CD4-positive, alpha-beta T cell (primary cell): ENCODE measurements around the gene B3GNT2. TPM values are rescaled to one million over a fixed set of nuclear protein-coding genes. Genes with fewer than 3 reads are reported as not detected.
A peak's percentile ranks its signal among the peaks of the same experiment; 100 is the strongest.

Experiments
- ATAC-seq: fragments of 200-7000 bp; cut with Tn5 transposase; one replicate; pipeline ENCODE4 v1.10.0; 2022; ENCODE audit warnings: mild to moderate bottlenecking; ENCODE audit not compliant: poor library complexity
- CTCF ChIA-PET: fragments of 350-600 bp; sonication (Branson Sonifier 250); formaldehyde crosslinking; loops from one replicate; lab custom pipeline; 2021; ENCODE audit warnings: antibody characterized with exemption, inconsistent platforms; lab: Charles Lee
- POLR2A ChIA-PET: fragments of 350-600 bp; sonication (Branson Sonifier 250); formaldehyde crosslinking; loops from one replicate; lab custom pipeline; 2021; ENCODE audit warnings: antibody characterized with exemption, inconsistent platforms; lab: Charles Lee
- DNase-seq, 14 experiments: peaks; one replicate each; pipeline ENCODE4 v3.0.0-alpha.2; 2013 to 2020; ENCODE audit warnings: mixed read lengths in 2 of 14
- H3K27ac ChIP-seq, 2 donors: one replicate each; pipeline versions ENCODE4 v1.5.1 to v1.7.0; 2013; ENCODE audit warnings: low read length in 2 of 2, low read depth in 1 of 2, mild to moderate bottlenecking in 1 of 2
- H3K27me3 ChIP-seq, 2 experiments: 1 replicate in 1 of 2; 2 replicates in 1 of 2; pipeline versions ENCODE4 v1.6.1 to v1.7.0; 2013; ENCODE audit warnings: low read length in 2 of 2, control low read depth in 1 of 2, mild to moderate bottlenecking in 1 of 2, moderate library complexity in 1 of 2; ENCODE audit not compliant: insufficient read depth in 2 of 2, control insufficient read depth in 1 of 2
- H3K36me3 ChIP-seq: one replicate; pipeline ENCODE4 v1.6.1; 2013; ENCODE audit warnings: low read length, control low read depth; ENCODE audit not compliant: insufficient read depth
- H3K4me1 ChIP-seq: one replicate; pipeline ENCODE4 v1.6.1; 2013; ENCODE audit warnings: low read length, control low read depth; ENCODE audit not compliant: insufficient read depth
- H3K4me3 ChIP-seq: one replicate; pipeline ENCODE4 v1.5.1; 2013; ENCODE audit warnings: mild to moderate bottlenecking, low read length, moderate library complexity
- H3K9me3 ChIP-seq, 2 experiments: 1 replicate in 1 of 2; 2 replicates in 1 of 2; pipeline versions ENCODE4 v1.6.1 to v1.7.0; 2013; ENCODE audit warnings: low read length in 2 of 2, mild to moderate bottlenecking in 2 of 2, control low read depth in 1 of 2, moderate library complexity in 1 of 2; ENCODE audit not compliant: control insufficient read depth in 1 of 2, insufficient read depth in 1 of 2
- H3K27ac Mint-ChIP-seq: one replicate; pipeline ENCODE4 v1.8.0; 2020; ENCODE audit warnings: mixed read lengths
- H3K27me3 Mint-ChIP-seq: one replicate; pipeline ENCODE4 v1.8.0; 2021; ENCODE audit warnings: mixed read lengths
- H3K36me3 Mint-ChIP-seq: one replicate; pipeline ENCODE4 v1.8.0; 2021; ENCODE audit warnings: low read depth, mixed read lengths
- H3K4me1 Mint-ChIP-seq: one replicate; pipeline ENCODE4 v1.8.0; 2021; ENCODE audit warnings: low read depth, mixed read lengths
- H3K4me3 Mint-ChIP-seq: one replicate; pipeline ENCODE4 v1.8.0; 2020; ENCODE audit warnings: mild to moderate bottlenecking, mixed read lengths
- H3K9me3 Mint-ChIP-seq: one replicate; pipeline ENCODE4 v1.8.0; 2020; ENCODE audit warnings: mixed read lengths
- CTCF ChIP-seq: fragments of 200-600 bp; IDR thresholded peaks from one replicate; pipeline ENCODE4 v1.8.0; 2022; ENCODE audit warnings: antibody characterized with exemption, mild to moderate bottlenecking
- intact Hi-C, 2 experiments: fragments of 100-400 bp; cut with DNase I in 1 of 2; cut with micrococcal nuclease in 1 of 2; formaldehyde crosslinking; loops; one replicate each; pipeline versions ENCODE4 v1.15.1 to v1.9.0; 2023 to 2025; cut with DNase I, micrococcal nuclease
- total RNA-seq, 174 experiments: library from RNA in 2 of 174; stranded (reverse) in 2 of 174; gene quantifications; one replicate each; pipeline ENCODE4 v1.2.3 and lab custom pipeline; 2021 to 2026

B3GNT2 gene
- total RNA-seq, 2 experiments from 2014 or later, result 47.7 TPM

DNA sequence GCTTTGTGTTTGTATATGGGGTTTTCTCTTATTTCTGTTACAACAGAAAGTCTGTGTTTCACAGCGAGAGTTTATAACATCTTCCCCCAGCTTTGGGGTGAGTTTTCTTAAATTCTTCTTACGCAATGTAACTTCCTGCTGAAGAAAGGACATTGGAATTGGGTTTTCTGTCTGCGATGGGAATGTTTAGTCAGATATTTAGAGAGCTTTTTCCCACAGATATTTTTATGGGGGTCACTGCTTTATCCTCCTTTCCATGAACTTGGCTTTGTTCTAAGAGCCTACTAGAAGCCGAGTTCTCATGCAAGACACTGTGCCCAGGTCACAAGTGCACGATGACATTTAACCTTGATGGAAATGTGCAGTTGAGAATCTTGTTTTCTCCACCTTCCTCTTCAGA lies 22.1 kb downstream of the B3GNT2 start:
- Mint-ChIP-seq H3K9me3 (peaks cover 7% of the 10 kb centered on the region), H3K27ac (peak overlapping the region; percentile 49), H3K36me3 (peaks cover 70% of the 10 kb centered on the region), H3K27me3 (no peaks in the 10 kb centered on the region), H3K4me3 (no peak overlapping the region), H3K4me1 (peaks cover 97% of the 10 kb centered on the region)
- H3K4me1 ChIP-seq, result peaks cover 68% of the 10 kb centered on the region
- H3K36me3 ChIP-seq, result peaks cover 12% of the 10 kb centered on the region
- CTCF ChIA-PET, result no interaction called here
- DNase-seq, result no peak
- no peaks in the 10 kb centered on the region for H3K27me3 ChIP-seq
- intact Hi-C loops, result no loop called here
- POLR2A ChIA-PET, result no interaction called here
- no peak overlapping the region for H3K4me3 ChIP-seq
- TF ChIP-seq CTCF, result no peak
- peaks cover 4 to 13% of the 10 kb centered on the region in 2 experiments for H3K9me3 ChIP-seq
- no peak for ATAC-seq
- H3K27ac ChIP-seq, result no peak overlapping the region

DNA sequence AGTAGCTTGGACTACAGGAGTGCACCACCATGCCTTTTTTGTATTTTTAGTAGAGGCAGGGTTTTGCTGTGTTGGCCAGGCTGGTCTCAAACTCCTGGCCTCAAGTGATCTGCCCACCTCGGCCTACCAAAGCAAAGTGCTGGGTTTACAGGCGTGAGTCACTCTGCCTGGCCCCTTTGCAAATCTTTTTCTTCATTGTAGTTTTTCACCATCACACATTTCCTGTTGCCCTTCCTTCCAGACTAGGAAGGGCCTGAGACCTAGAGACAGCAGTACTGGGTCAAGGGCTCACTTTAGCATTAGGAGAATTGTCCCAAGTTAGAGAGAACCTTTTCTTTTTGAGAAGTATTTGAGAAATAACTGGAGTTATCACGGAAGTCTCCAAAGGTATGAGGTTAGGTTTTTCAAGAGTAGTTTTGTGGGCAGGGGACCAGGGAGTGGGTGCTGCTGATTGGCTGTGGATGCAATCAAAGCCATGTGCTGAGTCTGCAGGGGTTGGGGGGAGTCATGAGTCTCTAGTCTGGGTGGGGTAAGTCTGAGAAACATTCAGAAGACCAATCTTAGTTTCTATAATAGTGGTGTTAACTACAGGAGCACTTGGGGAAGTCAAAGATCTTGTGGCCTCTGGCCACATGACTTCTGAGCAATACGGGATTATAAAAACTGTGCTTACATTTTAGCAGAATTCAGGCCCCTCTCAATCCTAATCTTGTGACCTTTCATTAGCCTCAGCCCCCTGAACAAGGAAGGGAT lies 23.7 kb downstream of the B3GNT2 start:
- no peak overlapping the region for H3K4me3 ChIP-seq
- H3K4me1 Mint-ChIP-seq, result peaks cover 93% of the 10 kb centered on the region
- POLR2A ChIA-PET, result no interaction called here
- H3K4me3 Mint-ChIP-seq, result no peak overlapping the region
- H3K9me3 Mint-ChIP-seq, result peaks cover 7% of the 10 kb centered on the region
- no peak overlapping the region for H3K27ac ChIP-seq
- CTCF ChIA-PET, result no interaction called here
- DNase-seq (no peak), ATAC-seq (no peak)
- H3K4me1 ChIP-seq, result peaks cover 53% of the 10 kb centered on the region
- intact Hi-C loops, result no loop called here
- H3K27me3 ChIP-seq, result no peaks in the 10 kb centered on the region
- H3K36me3 Mint-ChIP-seq, result peaks cover 69% of the 10 kb centered on the region
- no peak for TF ChIP-seq CTCF
- H3K9me3 ChIP-seq, result peaks cover 4 to 13% of the 10 kb centered on the region in 2 experiments
- no peaks in the 10 kb centered on the region for H3K27me3 Mint-ChIP-seq
- H3K36me3 ChIP-seq, result peaks cover 13% of the 10 kb centered on the region
- peak overlapping the region; percentile 76 for H3K27ac Mint-ChIP-seq

DNA sequence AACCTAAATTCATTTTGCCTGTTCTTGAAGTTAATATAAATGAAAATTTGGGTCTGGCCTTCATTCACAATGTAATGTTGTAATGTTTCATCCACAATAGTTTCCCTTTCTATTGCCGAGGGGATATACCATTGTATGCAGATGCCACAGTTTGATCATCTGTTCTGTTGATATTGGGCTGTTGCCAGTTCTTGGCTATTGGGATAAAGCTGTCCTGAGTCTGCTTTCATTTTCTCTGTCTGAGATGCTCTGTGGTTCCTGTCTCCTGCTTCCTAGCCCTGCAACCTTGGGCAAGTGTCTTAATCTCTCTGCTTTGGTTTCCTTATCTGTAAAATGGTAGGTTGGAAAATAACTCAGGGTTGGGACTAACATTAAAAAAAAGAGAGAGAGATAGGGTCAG lies 25.2 kb downstream of the B3GNT2 start:
- H3K36me3 Mint-ChIP-seq, result peaks cover 83% of the 10 kb centered on the region
- ATAC-seq (no peak), DNase-seq (no peak)
- Histone ChIP-seq H3K4me3 (no peak overlapping the region), H3K27me3 (no peaks in the 10 kb centered on the region), H3K9me3 (peaks cover 4 to 13% of the 10 kb centered on the region in 2 experiments), H3K36me3 (peaks cover 25% of the 10 kb centered on the region), H3K27ac (no peak overlapping the region), H3K4me1 (peaks cover 40% of the 10 kb centered on the region)
- ChIA-PET POLR2A (no interaction called here), CTCF (no interaction called here)
- H3K9me3 Mint-ChIP-seq, result peaks cover 7% of the 10 kb centered on the region
- no peaks in the 10 kb centered on the region for H3K27me3 Mint-ChIP-seq
- H3K4me3 Mint-ChIP-seq, result no peak overlapping the region
- intact Hi-C loops, result loop anchor here in 1 of 2 experiments (1.0 kb wide), 1 partner anchor 21 kb away; no protein-coding TSS in a partner anchor
- H3K4me1 Mint-ChIP-seq, result peaks cover 78% of the 10 kb centered on the region
- peak overlapping the region; percentile 84 for H3K27ac Mint-ChIP-seq
- no peak for TF ChIP-seq CTCF
